ENCODE measurements around the gene KRTAP10-12. TPM values are rescaled to one million over a fixed set of nuclear protein-coding genes. Genes with fewer than 3 reads are reported as not detected.
A peak's percentile ranks its signal among the peaks of the same experiment; 100 is the strongest.

KRTAP10-12 gene
- total RNA-seq, 2 experiments from 2014 or later: not detected

- Mint-ChIP-seq H3K4me1 (ENCODE audit: low read depth) (peaks cover 19% of the 10 kb centered on the region), H3K9me3 (peaks cover 9% of the 10 kb centered on the region), H3K4me3 (no peak overlapping the region), H3K36me3 (ENCODE audit: low read depth) (peaks cover 9% of the 10 kb centered on the region), H3K27ac (no peak overlapping the region), H3K27me3 (peaks cover 76% of the 10 kb centered on the region)
- no peak for TF ChIP-seq CTCF (IDR thresholded peaks at IDR 0.05)
- CTCF ChIA-PET: interaction anchor here (1.2 kb wide), 1 partner anchor 87 kb away, joined by 3 read pairs; no protein-coding TSS in a partner anchor
- no peak for DNase-seq
- intact Hi-C loops (cut with micrococcal nuclease): no loop called here
- ATAC-seq: no peak
- POLR2A ChIA-PET: no interaction called here
Observed at GRCh38 chr21:44706706-44707581, 10.0 kb downstream of the KRTAP10-12 start.

DNA sequence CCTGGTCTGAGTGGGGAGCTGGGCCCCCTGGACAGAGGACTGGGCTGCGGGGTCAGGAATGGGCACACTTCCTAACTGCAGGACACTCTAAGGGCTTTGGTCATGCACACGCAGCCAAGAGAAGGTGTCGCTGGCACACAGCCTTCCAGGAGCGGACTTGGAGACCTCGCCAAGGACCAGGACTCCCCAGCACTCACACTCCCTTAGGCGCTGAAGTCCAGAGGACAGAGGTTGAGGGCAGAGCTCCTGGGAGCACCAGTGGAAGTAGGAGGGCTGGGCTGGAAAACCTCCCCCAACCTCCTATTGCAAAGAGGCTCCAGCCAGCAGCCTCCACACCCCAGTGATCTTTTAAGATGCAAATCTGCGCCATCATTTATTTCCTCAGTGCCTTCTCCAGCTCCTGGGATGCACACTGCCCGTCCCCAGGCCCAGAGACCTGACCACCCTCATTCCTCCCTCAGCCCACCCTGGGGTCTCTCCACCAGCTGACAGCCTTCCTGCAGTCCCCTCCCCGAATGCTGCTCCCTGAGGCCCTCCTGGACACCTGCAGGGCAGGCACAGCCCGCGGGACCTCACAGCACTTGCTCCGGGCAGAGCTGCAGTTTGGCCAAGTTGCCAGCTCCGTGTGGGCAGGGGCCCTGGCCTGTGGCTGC is 11.4 kb downstream of the KRTAP10-12 start:
- Mint-ChIP-seq H3K4me1 (ENCODE audit: low read depth) (peaks cover 19% of the 10 kb centered on the region), H3K9me3 (peaks cover 9% of the 10 kb centered on the region), H3K27me3 (peaks cover 76% of the 10 kb centered on the region), H3K4me3 (no peak overlapping the region), H3K36me3 (ENCODE audit: low read depth) (peaks cover 9% of the 10 kb centered on the region), H3K27ac (no peak overlapping the region)
- ChIA-PET CTCF (interaction anchor here (1.1 kb wide), 2 partner anchors 86 to 221 kb away, joined by 3 read pairs; no protein-coding TSS in a partner anchor), POLR2A (no interaction called here)
- TF ChIP-seq CTCF (IDR thresholded peaks at IDR 0.05): no peak
- DNase-seq: no peak
- ATAC-seq: no peak
- intact Hi-C loops (cut with micrococcal nuclease): no loop called here

DNA sequence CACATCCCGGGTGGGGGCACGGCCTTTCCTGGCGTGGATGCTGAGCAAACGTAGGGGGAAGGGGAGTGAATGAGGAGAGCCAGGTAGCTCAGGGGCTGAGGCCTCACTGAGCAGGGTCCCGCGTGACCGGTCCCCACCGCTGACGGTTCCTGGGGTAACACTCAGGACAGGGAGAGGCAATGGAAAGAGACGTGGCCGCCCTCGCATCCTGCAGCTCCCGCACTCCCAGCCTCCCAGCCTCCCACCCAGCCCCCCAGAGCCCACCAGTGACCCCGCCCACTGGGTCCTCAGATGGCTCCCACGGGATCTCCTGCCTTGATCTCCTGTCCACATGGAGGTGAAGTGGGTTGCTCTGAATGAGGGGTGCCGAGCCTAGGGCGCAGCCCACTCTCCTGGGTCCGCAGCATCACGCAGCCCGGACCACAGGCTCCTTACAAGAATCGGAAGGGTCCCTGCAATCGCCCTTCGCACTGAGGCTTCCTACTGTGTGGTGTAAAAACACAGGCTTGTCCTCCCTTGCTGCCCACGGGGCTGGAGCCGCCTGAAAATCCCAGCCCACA is 12.0 kb downstream of the KRTAP10-12 start:
- intact Hi-C loops (cut with micrococcal nuclease): no loop called here
- ATAC-seq (no peak), DNase-seq (no peak)
- Mint-ChIP-seq H3K27me3 (peaks cover 79% of the 10 kb centered on the region), H3K4me3 (no peak overlapping the region), H3K4me1 (ENCODE audit: low read depth) (peaks cover 19% of the 10 kb centered on the region), H3K27ac (no peak overlapping the region), H3K36me3 (ENCODE audit: low read depth) (peaks cover 9% of the 10 kb centered on the region), H3K9me3 (peaks cover 9% of the 10 kb centered on the region)
- POLR2A ChIA-PET: no interaction called here
- CTCF ChIA-PET: interaction anchor here (1.1 kb wide), 2 partner anchors 85 to 221 kb away, joined by 3 read pairs; no protein-coding TSS in a partner anchor
- TF ChIP-seq CTCF (IDR thresholded peaks at IDR 0.05): no peak

GRCh38 chr21:44709426-44710293 is 12.7 kb downstream of the KRTAP10-12 start:
- intact Hi-C loops (cut with micrococcal nuclease): no loop called here
- peaks cover 19% of the 10 kb centered on the region for H3K4me1 Mint-ChIP-seq (ENCODE audit: low read depth)
- H3K27me3 Mint-ChIP-seq: peaks cover 79% of the 10 kb centered on the region
- no peak overlapping the region for H3K27ac Mint-ChIP-seq
- POLR2A ChIA-PET: no interaction called here
- CTCF ChIA-PET: interaction anchor here (0.9 kb wide), 1 partner anchor 84 kb away, joined by 6 read pairs; no protein-coding TSS in a partner anchor
- no peak overlapping the region for H3K4me3 Mint-ChIP-seq
- TF ChIP-seq CTCF (IDR thresholded peaks at IDR 0.05): no peak
- DNase-seq (peak; percentile 42), ATAC-seq (peak; percentile 57)
- peaks cover 9% of the 10 kb centered on the region for H3K36me3 Mint-ChIP-seq (ENCODE audit: low read depth)
- peaks cover 9% of the 10 kb centered on the region for H3K9me3 Mint-ChIP-seq

All from activated CD8-positive, alpha-beta T cell treated with anti-CD3 and anti-CD28 coated beads for 36 hours (primary cell).